ENCODE measurements around the gene UCK2. TPM values are rescaled to one million over a fixed set of nuclear protein-coding genes. Genes with fewer than 3 reads are reported as not detected.

The UCK2 gene
- total RNA-seq, 2 donors from 2014 or later = 34.3 to 47.5 TPM

DNA sequence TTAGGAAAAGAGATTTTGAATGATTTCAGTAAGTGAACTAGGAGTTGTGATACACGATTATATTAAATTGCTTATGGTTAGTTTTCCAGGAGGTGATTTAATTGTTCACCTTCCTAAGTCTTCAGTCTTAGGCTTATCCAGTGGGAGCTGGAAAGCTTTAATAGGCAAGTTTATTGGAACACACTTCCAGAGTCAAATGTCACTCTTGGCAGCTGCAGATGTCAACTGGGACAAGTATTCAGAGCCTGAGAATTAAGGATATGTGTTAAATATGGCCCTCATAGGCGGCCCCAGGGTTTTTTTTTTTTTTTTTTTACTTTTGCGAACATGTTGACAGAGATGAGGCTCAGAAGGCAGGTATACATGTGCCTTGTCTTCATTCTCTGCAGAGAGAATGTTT is 29.2 kb downstream of the UCK2 start:
- no peak for ATAC-seq (ENCODE audit: insufficient number of reproducible peaks, low FRiP score, low read depth)
- Histone ChIP-seq H3K9me3 (no peaks in the 10 kb centered on the region), H3K4me3 (no peak overlapping the region)

DNA sequence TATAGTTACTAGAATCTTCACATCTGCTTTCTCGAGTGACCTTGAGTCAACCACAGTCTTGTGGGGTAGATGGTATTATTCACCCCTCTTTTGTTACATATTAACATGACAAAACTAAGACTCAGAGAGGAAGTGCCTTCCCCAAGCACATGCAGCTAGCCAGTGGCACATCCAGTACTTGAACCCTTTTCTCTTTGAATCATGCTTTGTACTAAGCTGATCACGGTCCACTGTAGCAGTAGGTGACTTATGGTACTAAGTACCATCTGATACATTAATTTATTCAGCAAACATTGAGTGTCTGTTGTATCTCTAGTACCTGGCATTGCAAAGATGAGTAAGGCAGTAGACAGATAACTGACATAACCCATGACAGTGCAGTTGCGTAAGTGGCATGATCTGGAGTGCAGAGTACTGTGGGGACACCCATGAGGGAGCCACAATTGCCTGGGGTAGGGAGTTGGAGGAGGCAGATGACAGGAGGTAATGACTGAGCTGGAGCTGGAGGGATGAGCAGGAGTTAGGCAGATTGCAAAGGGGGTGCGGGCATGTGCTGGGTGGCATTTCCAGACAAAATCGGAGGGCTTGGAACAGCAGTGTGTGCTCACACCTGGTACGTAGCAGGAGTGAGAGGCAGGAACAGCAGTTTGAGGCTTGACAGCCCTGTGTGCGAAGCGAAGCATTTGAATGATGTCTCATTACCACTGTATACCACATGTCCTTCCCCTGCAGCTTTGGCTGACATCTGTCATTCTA is 29.8 kb downstream of the UCK2 start:
- TF ChIP-seq, protein P1, sequence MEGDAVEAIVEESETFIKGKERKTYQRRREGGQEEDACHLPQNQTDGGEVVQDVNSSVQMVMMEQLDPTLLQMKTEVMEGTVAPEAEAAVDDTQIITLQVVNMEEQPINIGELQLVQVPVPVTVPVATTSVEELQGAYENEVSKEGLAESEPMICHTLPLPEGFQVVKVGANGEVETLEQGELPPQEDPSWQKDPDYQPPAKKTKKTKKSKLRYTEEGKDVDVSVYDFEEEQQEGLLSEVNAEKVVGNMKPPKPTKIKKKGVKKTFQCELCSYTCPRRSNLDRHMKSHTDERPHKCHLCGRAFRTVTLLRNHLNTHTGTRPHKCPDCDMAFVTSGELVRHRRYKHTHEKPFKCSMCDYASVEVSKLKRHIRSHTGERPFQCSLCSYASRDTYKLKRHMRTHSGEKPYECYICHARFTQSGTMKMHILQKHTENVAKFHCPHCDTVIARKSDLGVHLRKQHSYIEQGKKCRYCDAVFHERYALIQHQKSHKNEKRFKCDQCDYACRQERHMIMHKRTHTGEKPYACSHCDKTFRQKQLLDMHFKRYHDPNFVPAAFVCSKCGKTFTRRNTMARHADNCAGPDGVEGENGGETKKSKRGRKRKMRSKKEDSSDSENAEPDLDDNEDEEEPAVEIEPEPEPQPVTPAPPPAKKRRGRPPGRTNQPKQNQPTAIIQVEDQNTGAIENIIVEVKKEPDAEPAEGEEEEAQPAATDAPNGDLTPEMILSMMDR (IDR thresholded peaks at IDR 0.05) = no peak
- H3K9me3 ChIP-seq = no peaks in the 10 kb centered on the region

More for the DNA sequence above, 29.2 kb downstream of the UCK2 start:
- Histone ChIP-seq H3K36me3 (no peaks in the 10 kb centered on the region), H3K27me3 (replicated peaks; ENCODE audit: insufficient read depth) (no peaks in the 10 kb centered on the region), H3K4me1 (ENCODE audit: control insufficient read depth in 1 of 2, low read depth in 2 of 2) (peaks cover 10 to 13% of the 10 kb centered on the region in 2 donors), H3K27ac (no peak overlapping the region)
- TF ChIP-seq, protein P1 (IDR thresholded peaks at IDR 0.05) = no peak
- no peak for DNase-seq (ENCODE audit: low spot score)

DNA sequence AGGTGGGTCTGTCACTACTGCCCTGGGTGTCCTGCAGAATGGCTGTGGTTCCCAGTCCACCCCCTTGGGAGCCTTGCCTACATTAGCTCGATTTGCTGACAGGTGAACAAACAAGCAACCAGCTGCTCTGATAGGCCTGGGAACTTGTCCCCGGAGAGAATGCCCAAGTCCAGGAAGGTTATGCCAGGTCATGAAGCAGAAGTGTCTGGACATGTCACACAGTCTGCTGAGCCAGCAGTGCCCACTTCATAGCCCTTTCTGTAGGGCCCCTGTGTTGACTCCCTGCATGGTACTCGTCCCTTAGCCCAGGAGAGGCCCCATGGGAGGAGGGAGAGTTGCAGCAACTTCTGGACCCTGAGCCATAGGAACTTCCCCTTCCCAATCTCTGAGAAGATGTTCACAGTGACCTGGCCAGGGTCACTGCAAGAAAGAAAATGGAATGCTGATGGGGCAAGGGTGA is 31.0 kb downstream of the UCK2 start:
- ATAC-seq (ENCODE audit: insufficient number of reproducible peaks, low FRiP score, low read depth) = no peak
- Histone ChIP-seq H3K4me3 (no peak overlapping the region), H3K9me3 (no peaks in the 10 kb centered on the region), H3K27ac (no peak overlapping the region), H3K4me1 (ENCODE audit: control insufficient read depth in 1 of 2, low read depth in 2 of 2) (peaks cover 10 to 13% of the 10 kb centered on the region in 2 donors), H3K36me3 (no peaks in the 10 kb centered on the region), H3K27me3 (replicated peaks; ENCODE audit: insufficient read depth) (no peaks in the 10 kb centered on the region)
- no peak for DNase-seq (ENCODE audit: low spot score)
- TF ChIP-seq, protein P1 (IDR thresholded peaks at IDR 0.05) = no peak

More for the DNA sequence above, 29.8 kb downstream of the UCK2 start:
- H3K36me3 ChIP-seq = no peaks in the 10 kb centered on the region
- no peaks in the 10 kb centered on the region for H3K27me3 ChIP-seq (replicated peaks; ENCODE audit: insufficient read depth)
- no peak for ATAC-seq (ENCODE audit: insufficient number of reproducible peaks, low FRiP score, low read depth)
- no peak overlapping the region for H3K27ac ChIP-seq
- H3K4me1 ChIP-seq (ENCODE audit: control insufficient read depth in 1 of 2, low read depth in 2 of 2) = peaks cover 12 to 13% of the 10 kb centered on the region in 2 donors
- no peak for DNase-seq (ENCODE audit: low spot score)
- H3K4me3 ChIP-seq = no peak overlapping the region

DNA sequence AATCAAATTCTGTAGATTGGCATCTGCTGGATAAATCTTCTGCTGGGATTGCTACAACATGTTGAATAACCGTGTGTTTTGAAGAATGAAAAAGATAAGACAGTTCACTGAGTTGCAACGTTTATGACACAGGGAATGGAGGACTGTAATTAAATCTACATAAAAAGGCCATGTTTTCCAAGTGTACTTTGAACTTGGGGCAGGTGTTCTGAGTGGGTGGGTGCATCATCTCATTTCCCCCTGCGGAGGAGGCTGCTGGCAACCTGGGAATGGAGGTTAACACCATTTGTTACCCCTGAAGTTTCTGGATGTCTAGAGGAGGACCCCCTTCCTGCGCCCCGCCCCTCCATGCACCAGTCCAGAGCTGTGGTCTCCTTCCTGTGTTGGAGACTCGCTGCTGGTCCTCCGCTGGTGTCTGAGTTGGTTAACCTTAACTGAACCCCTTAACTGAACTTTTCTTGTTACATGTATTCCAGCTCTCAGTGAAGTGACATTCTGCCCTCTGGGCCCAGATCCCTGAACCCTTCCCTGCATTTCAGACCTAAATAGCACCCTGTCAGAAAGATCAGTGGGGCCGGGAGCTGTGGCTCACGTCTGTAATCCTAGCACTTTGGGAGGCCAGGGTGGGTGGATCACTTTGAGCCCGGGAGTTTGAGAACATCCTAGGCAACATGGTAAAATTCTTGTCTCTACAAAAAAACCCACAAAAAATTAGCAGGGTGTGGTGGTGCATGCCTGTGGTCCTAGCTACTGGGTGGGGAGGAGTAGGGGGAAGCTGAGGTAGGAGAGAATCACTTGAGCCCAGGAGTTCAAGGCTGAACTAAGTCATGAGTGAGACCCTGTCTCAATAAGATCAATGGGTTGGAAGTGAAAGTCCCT is 31.8 kb downstream of the UCK2 start:
- Histone ChIP-seq H3K36me3 (no peaks in the 10 kb centered on the region), H3K9me3 (no peaks in the 10 kb centered on the region), H3K27me3 (replicated peaks; ENCODE audit: insufficient read depth) (no peaks in the 10 kb centered on the region), H3K4me3 (no peak overlapping the region), H3K27ac (no peak overlapping the region), H3K4me1 (ENCODE audit: control insufficient read depth in 1 of 2, low read depth in 2 of 2) (peaks cover 6 to 8% of the 10 kb centered on the region in 2 donors)
- DNase-seq (ENCODE audit: low spot score) = no peak
- TF ChIP-seq, protein P1 (IDR thresholded peaks at IDR 0.05) = no peak
- no peak for ATAC-seq (ENCODE audit: insufficient number of reproducible peaks, low FRiP score, low read depth)

DNA sequence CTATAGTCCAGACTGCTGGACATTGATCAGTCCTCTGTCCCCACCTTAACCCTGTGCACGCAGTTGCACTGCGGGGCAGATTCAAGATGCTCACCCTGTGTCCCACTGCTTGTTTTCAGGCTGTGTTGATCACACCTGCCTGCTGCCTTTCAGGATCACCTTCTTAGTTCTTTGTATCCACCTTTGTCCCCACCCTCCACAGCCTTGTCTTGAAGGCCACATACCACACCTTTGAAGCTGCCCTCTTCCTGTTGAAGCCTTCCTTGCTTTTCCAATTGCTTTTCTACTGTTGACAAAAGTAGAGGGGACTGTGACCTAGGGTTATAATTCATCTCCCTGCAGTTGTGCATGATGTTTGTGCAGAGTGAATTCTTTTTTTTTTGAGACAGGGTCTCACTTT is 32.7 kb downstream of the UCK2 start:
- no peaks in the 10 kb centered on the region for H3K9me3 ChIP-seq
- no peak overlapping the region for H3K27ac ChIP-seq
- peaks cover 3 to 8% of the 10 kb centered on the region in 2 donors for H3K4me1 ChIP-seq (ENCODE audit: control insufficient read depth in 1 of 2, low read depth in 2 of 2)
- TF ChIP-seq, protein P1 (IDR thresholded peaks at IDR 0.05) = no peak
- no peaks in the 10 kb centered on the region for H3K36me3 ChIP-seq
- no peak overlapping the region for H3K4me3 ChIP-seq
- DNase-seq (ENCODE audit: low spot score) (no peak), ATAC-seq (ENCODE audit: insufficient number of reproducible peaks, low FRiP score, low read depth) (no peak)
- no peaks in the 10 kb centered on the region for H3K27me3 ChIP-seq (replicated peaks; ENCODE audit: insufficient read depth)
